Kidney (tissue), 14 donors: ENCODE measurements around the gene CBLB. TPM values are rescaled to one million over a fixed set of nuclear protein-coding genes. Genes with fewer than 3 reads are reported as not detected.

Experiments used
- DNase-seq, 5 donors: peaks; one replicate each; pipeline ENCODE4 v3.0.0-alpha.2; 2013 to 2020
- FAIRE-seq: peaks from 2 replicates; lab custom pipeline; 2012; peaks lifted over from hg19 to GRCh38; lab: Jason Lieb, UNC
- H3K27ac ChIP-seq, 2 donors: one replicate each; pipeline ENCODE4 v1.7.0; 2013; ENCODE audit warnings: low read depth in 2 of 2, low read length in 2 of 2, inconsistent platforms in 1 of 2
- H3K27me3 ChIP-seq: one replicate; pipeline ENCODE4 v1.7.1; 2013; ENCODE audit warnings: low read length, inconsistent platforms; ENCODE audit not compliant: control insufficient read depth, insufficient read depth
- H3K36me3 ChIP-seq, 3 donors: one replicate each; pipeline versions ENCODE4 v1.7.0 to v1.7.1; 2013; ENCODE audit warnings: low read length in 3 of 3, control low read depth in 1 of 3, inconsistent platforms in 1 of 3; ENCODE audit not compliant: insufficient read depth in 3 of 3, control insufficient read depth in 2 of 3
- H3K4me1 ChIP-seq, 3 donors: one replicate each; pipeline versions ENCODE4 v1.7.0 to v1.7.1; 2013; ENCODE audit warnings: low read length in 3 of 3, inconsistent platforms in 1 of 3, low read depth in 1 of 3; ENCODE audit not compliant: control insufficient read depth in 2 of 3, insufficient read depth in 2 of 3
- H3K4me3 ChIP-seq, 3 donors: one replicate each; pipeline versions ENCODE4 v1.7.0 to v1.8.1; 2013; ENCODE audit warnings: low read length in 3 of 3, control low read depth in 1 of 3, inconsistent platforms in 1 of 3
- H3K9ac ChIP-seq, 3 donors: one replicate each; pipeline versions ENCODE4 v1.7.0 to v1.7.1; 2013; ENCODE audit warnings: low read length in 3 of 3, control low read depth in 1 of 3, inconsistent platforms in 1 of 3
- H3K9me3 ChIP-seq, 3 donors: one replicate each; pipeline versions ENCODE4 v1.7.0 to v1.7.1; 2013; ENCODE audit warnings: low read length in 3 of 3, control low read depth in 1 of 3, inconsistent platforms in 1 of 3; ENCODE audit not compliant: control insufficient read depth in 2 of 3, insufficient read depth in 1 of 3
- intact Hi-C: fragments of 100-400 bp; cut with DNase I; formaldehyde crosslinking; loops from one replicate; pipeline ENCODE4 v1.11.1; 2022
- polyA plus RNA-seq: library from polyadenylated mRNA; stranded (reverse); fragments of 350-450 nt; fragmentation: Illumina TruSeq; extraction: RNeasy Lipid Tissue Mini Kit (QIAGEN cat#74804); gene quantifications from one replicate; pipeline ENCODE4 v1.2.3, GENCODE V29; 2014; ENCODE audit warnings: low read depth, low replicate concordance; ENCODE audit not compliant: insufficient read depth
- total RNA-seq: library from RNA; stranded (reverse); fragmentation: NEBNext Ultra II Directional; extraction: Animal tissue kit (Norgen Biotek cat#: 25700); gene quantifications from one replicate; pipeline ENCODE4 v1.2.1, GENCODE V29; 2021
- TF ChIP-seq, protein P1 (sequence below): IDR thresholded peaks from 3 replicates; pipeline ENCODE4 v1.5.1; 2012; ENCODE audit warnings: mild to moderate bottlenecking, moderate library complexity, borderline replicate concordance; ENCODE audit not compliant: insufficient read depth; ENCODE audit errors: extremely low read depth
- donor health status: control.
- donor health status: control.
- donor health status: control.
- donor health status: control.
- donor health status: control.
- donor health status: DM: yes; HTN: yes; CAD: no.
- donor health status: Normal renal cell carcinoma (clear cell type).

The CBLB gene
- total and polyA plus RNA-seq, 2 donors from 2014 or later = 7.7 to 48.4 TPM

DNA sequence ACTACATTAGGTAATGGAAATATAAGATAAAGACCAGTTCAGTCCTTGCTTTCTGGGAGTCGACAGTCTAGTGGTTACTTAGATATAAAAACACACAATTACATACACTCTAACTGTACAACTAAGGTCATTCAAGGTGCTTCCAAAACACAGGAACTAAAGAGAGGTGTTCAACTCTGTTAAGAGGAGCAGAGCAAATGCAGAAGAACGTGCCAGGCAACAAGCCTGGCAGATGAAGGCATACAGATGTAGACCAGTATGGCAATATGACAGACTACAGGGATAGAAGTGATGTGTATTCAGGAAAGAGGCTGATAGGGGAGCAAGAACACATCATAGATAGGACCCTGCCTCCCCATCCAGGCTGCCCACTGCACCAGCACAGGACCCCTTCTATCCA is 78.3 kb downstream of the CBLB start:
- no peak for FAIRE-seq
- no peak for DNase-seq
- Histone ChIP-seq H3K4me1 (peaks cover 0 to 3% (median 0%) of the 10 kb centered on the region in 3 donors), H3K9ac (no peak overlapping the region), H3K27me3 (no peaks in the 10 kb centered on the region), H3K27ac (no peak overlapping the region), H3K9me3 (no peaks in the 10 kb centered on the region), H3K36me3 (no peaks in the 10 kb centered on the region), H3K4me3 (no peak overlapping the region)
- TF ChIP-seq, protein P1, sequence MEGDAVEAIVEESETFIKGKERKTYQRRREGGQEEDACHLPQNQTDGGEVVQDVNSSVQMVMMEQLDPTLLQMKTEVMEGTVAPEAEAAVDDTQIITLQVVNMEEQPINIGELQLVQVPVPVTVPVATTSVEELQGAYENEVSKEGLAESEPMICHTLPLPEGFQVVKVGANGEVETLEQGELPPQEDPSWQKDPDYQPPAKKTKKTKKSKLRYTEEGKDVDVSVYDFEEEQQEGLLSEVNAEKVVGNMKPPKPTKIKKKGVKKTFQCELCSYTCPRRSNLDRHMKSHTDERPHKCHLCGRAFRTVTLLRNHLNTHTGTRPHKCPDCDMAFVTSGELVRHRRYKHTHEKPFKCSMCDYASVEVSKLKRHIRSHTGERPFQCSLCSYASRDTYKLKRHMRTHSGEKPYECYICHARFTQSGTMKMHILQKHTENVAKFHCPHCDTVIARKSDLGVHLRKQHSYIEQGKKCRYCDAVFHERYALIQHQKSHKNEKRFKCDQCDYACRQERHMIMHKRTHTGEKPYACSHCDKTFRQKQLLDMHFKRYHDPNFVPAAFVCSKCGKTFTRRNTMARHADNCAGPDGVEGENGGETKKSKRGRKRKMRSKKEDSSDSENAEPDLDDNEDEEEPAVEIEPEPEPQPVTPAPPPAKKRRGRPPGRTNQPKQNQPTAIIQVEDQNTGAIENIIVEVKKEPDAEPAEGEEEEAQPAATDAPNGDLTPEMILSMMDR = no peak
- intact Hi-C loops = no loop called here

DNA sequence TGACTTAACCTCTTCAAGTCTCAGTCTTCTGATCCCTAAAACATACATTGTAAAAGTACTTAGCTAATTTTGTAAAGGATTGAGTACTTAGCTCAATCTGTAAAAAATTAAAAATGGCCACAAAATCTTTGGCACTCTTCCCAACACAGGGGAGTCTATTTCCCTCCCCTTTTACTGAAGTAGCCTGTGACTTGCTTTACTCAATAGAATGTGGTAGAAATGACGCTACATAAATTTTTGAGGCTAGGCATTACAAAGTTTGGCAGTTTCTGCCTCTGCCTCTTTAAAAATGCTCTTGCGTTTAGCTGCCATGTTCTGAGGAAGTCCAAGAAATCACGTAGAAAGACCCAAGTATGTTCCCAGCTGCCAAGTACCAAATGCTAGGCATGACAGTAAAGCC is 80.2 kb downstream of the CBLB start:
- intact Hi-C loops = no loop called here
- Histone ChIP-seq H3K9me3 (no peaks in the 10 kb centered on the region), H3K4me3 (no peak overlapping the region), H3K4me1 (peaks cover 0 to 3% (median 0%) of the 10 kb centered on the region in 3 donors), H3K27ac (no peak overlapping the region), H3K36me3 (no peaks in the 10 kb centered on the region), H3K27me3 (no peaks in the 10 kb centered on the region), H3K9ac (no peak overlapping the region)
- FAIRE-seq (no peak), DNase-seq (no peak)
- TF ChIP-seq, protein P1 = no peak

DNA sequence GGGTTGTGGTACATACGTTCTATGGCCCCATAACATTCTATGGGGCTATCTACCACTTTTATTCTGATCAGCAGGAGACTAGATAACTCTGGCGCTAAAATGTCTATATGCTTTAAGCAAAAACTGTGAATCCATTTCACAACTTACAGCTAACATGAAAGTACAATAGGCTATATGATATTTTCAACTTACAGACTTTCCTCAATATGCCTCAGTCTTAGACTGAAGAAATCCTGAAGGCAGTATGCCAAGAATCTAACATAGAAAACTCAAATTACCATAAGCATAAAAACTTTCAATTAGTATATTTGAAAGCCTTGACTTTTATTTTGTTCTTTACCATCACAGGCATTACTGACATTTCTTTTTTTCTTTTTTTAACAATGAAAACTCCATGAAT is 81.4 kb downstream of the CBLB start:
- H3K4me1 ChIP-seq = peaks cover 0 to 3% (median 0%) of the 10 kb centered on the region in 3 donors
- DNase-seq (no peak), FAIRE-seq (no peak)
- H3K9me3 ChIP-seq = no peaks in the 10 kb centered on the region
- H3K4me3 ChIP-seq = no peak overlapping the region
- intact Hi-C loops = no loop called here
- H3K36me3 ChIP-seq = no peaks in the 10 kb centered on the region
- TF ChIP-seq, protein P1 = no peak
- no peak overlapping the region for H3K9ac ChIP-seq
- no peaks in the 10 kb centered on the region for H3K27me3 ChIP-seq
- no peak overlapping the region for H3K27ac ChIP-seq

DNA sequence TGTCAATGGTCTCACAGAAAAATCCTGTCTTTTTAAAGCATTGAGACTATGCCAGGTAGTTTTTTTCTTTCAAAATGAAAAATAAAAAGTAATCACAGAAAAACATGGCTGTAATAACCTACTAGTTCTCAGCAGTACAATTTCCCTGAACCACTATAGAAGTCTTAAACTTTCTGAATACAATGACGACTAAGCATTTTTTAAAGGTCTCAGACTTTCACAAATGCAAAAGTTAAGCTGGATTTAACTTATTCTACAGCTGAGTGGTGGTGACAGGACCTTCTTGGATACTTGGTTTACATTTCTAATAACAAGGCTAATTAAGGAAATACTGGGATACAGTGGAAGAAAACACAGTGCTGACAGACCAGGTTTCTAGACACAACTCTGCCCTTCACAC is 81.8 kb downstream of the CBLB start:
- TF ChIP-seq, protein P1 = no peak
- H3K36me3 ChIP-seq = no peaks in the 10 kb centered on the region
- DNase-seq (no peak), FAIRE-seq (no peak)
- H3K4me1 ChIP-seq = peaks cover 0 to 4% (median 0%) of the 10 kb centered on the region in 3 donors
- intact Hi-C loops = no loop called here
- H3K4me3 ChIP-seq = no peak overlapping the region
- H3K27me3 ChIP-seq = no peaks in the 10 kb centered on the region
- H3K9me3 ChIP-seq = no peaks in the 10 kb centered on the region
- no peak overlapping the region for H3K9ac ChIP-seq
- H3K27ac ChIP-seq = no peak overlapping the region
